GM12878 (cell line): ENCODE measurements around the gene MAP4.

ENCODE experiments used
- ATF3 ChIP-seq: IDR thresholded peaks from 2 replicates; pipeline ENCODE4 v1.6.1; 2011; ENCODE audit warnings: low read depth, mild to moderate bottlenecking, low read length, moderate library complexity, borderline replicate concordance; ENCODE audit errors: extremely low read depth
- CTCF ChIP-seq, 3 experiments: IDR thresholded peaks in 2 of 3; conservative IDR thresholded peaks in 1 of 3; 2 replicates each; pipeline ENCODE4 v1.5.1; 2011; ENCODE audit warnings: low read depth in 3 of 3, low read length in 3 of 3, mild to moderate bottlenecking in 3 of 3, control low read depth in 2 of 3, moderate library complexity in 2 of 3, inconsistent platforms in 1 of 3, mixed read lengths in 1 of 3; ENCODE audit not compliant: control insufficient read depth in 2 of 3, insufficient read depth in 1 of 3; ENCODE audit errors: extremely low read depth in 1 of 3
- FOXM1 ChIP-seq: IDR thresholded peaks from 2 replicates; pipeline ENCODE4 v1.6.1; 2012; ENCODE audit warnings: low read depth, mild to moderate bottlenecking, inconsistent platforms, low read length, moderate library complexity
- GABPA ChIP-seq: IDR thresholded peaks from 2 replicates; pipeline ENCODE4 v1.6.1; 2014; ENCODE audit warnings: antibody characterized with exemption, low read depth, mild to moderate bottlenecking, inconsistent platforms
- MAX ChIP-seq: IDR thresholded peaks from 2 replicates; pipeline ENCODE4 v1.6.1; 2012; ENCODE audit warnings: low read depth, low read length, improper control_type of control experiment
- MEF2A ChIP-seq: IDR thresholded peaks from 2 replicates; pipeline ENCODE4 v1.6.1; 2011; ENCODE audit warnings: low read depth, mild to moderate bottlenecking, low read length, moderate library complexity; ENCODE audit not compliant: insufficient read depth
- POLR2A ChIP-seq: IDR thresholded peaks from 2 replicates; pipeline ENCODE4 v1.6.1; 2011; ENCODE audit warnings: low read depth, mild to moderate bottlenecking, low read length
- SP1 ChIP-seq: IDR thresholded peaks from one replicate; pipeline ENCODE4 v1.6.1; 2011; ENCODE audit warnings: low read depth, low read length
- USF1 ChIP-seq: IDR thresholded peaks from 2 replicates; pipeline ENCODE4 v1.6.1; 2011; ENCODE audit warnings: borderline replicate concordance, low read depth, mild to moderate bottlenecking, moderate library complexity, mixed read lengths, low read length; ENCODE audit not compliant: insufficient read depth; ENCODE audit errors: extremely low read length

GRCh38 chr3:47841786-47842349 lies 174.3 kb downstream of the MAP4 start:
- no peak for TF ChIP-seq CTCF (IDR thresholded peaks at IDR 0.05 in 2 of 3, conservative IDR thresholded peaks at IDR 0.05 in 1 of 3; ENCODE audit: control insufficient read depth in 2 of 3, extremely low read depth in 1 of 3, insufficient read depth in 1 of 3, low read depth in 3 of 3, low read length in 3 of 3)
- no peak for TF ChIP-seq MAX
- no peak for TF ChIP-seq USF1
- no peak for TF ChIP-seq GABPA
- no peak for TF ChIP-seq MEF2A
- no peak for TF ChIP-seq FOXM1
- TF ChIP-seq ATF3, result no peak
- no peak for TF ChIP-seq POLR2A
- no peak for TF ChIP-seq SP1
